ENCODE measurements around the gene PCSK2.

Gene PCSK2

GRCh38 chr20:17380801-17381200 lies 154.0 kb downstream of the PCSK2 start:
- TF ChIP-seq CTCF (IDR thresholded peaks at IDR 0.05; ENCODE audit: low read depth, low read length, missing control alignments), result no peak
- no peak for DNase-seq (ENCODE audit: extremely low read depth, low read depth)

GRCh38 chr20:17381724-17382123 lies 154.9 kb downstream of the PCSK2 start:
- DNase-seq (ENCODE audit: extremely low read depth, low read depth), result no peak
- no peak overlapping the region for H3K4me3 ChIP-seq (replicated peaks; ENCODE audit: low read depth, low read length)
- no peak for TF ChIP-seq CTCF (IDR thresholded peaks at IDR 0.05; ENCODE audit: low read depth, low read length, missing control alignments)

More at GRCh38 chr20:17380801-17381200, 154.0 kb downstream of the PCSK2 start:
- no peak overlapping the region for H3K4me3 ChIP-seq (replicated peaks; ENCODE audit: low read depth, low read length)

GRCh38 chr20:17385798-17386197 lies 159.0 kb downstream of the PCSK2 start:
- no peak for DNase-seq (ENCODE audit: extremely low read depth, low read depth)
- no peak for TF ChIP-seq CTCF (IDR thresholded peaks at IDR 0.05; ENCODE audit: low read depth, low read length, missing control alignments)
- H3K4me3 ChIP-seq (replicated peaks; ENCODE audit: low read depth, low read length), result no peak overlapping the region

GRCh38 chr20:17390655-17391054 lies 163.8 kb downstream of the PCSK2 start:
- no peak overlapping the region for H3K4me3 ChIP-seq (replicated peaks; ENCODE audit: low read depth, low read length)

GRCh38 chr20:17391127-17391771 lies 164.4 kb downstream of the PCSK2 start:
- no peak overlapping the region for H3K4me3 ChIP-seq (replicated peaks; ENCODE audit: low read depth, low read length)
- no peak for DNase-seq (ENCODE audit: extremely low read depth, low read depth)

More at GRCh38 chr20:17390655-17391054, 163.8 kb downstream of the PCSK2 start:
- TF ChIP-seq CTCF (IDR thresholded peaks at IDR 0.05; ENCODE audit: low read depth, low read length, missing control alignments), result no peak
- DNase-seq (ENCODE audit: extremely low read depth, low read depth), result no peak

GRCh38 chr20:17394411-17394810 lies 167.6 kb downstream of the PCSK2 start:
- TF ChIP-seq CTCF (IDR thresholded peaks at IDR 0.05; ENCODE audit: low read depth, low read length, missing control alignments), result no peak
- H3K4me3 ChIP-seq (replicated peaks; ENCODE audit: low read depth, low read length), result no peak overlapping the region
- no peak for DNase-seq (ENCODE audit: extremely low read depth, low read depth)

More at GRCh38 chr20:17391127-17391771, 164.4 kb downstream of the PCSK2 start:
- TF ChIP-seq CTCF (IDR thresholded peaks at IDR 0.05; ENCODE audit: low read depth, low read length, missing control alignments), result no peak

GRCh38 chr20:17395729-17396128 lies 168.9 kb downstream of the PCSK2 start:
- TF ChIP-seq CTCF (IDR thresholded peaks at IDR 0.05; ENCODE audit: low read depth, low read length, missing control alignments), result no peak
- no peak for DNase-seq (ENCODE audit: extremely low read depth, low read depth)
- H3K4me3 ChIP-seq (replicated peaks; ENCODE audit: low read depth, low read length), result no peak overlapping the region

Measured in HFF-Myc (cell line).